Measurements from ENCODE around the gene VEZF1. TPM values are rescaled to one million over a fixed set of nuclear protein-coding genes. Genes with fewer than 3 reads are reported as not detected.

VEZF1 gene
- total and polyA plus RNA-seq, 12 donors: 17.5 to 81.2 (median 60.7) TPM

GRCh38 chr17:58019521-58019920 lies 31.5 kb upstream of the VEZF1 start:
- H3K4me1 ChIP-seq: no peaks in the 10 kb centered on the region
- no peak overlapping the region for H3K27ac ChIP-seq
- H3K4me3 ChIP-seq: no peak overlapping the region
- H3K36me3 ChIP-seq: no peaks in the 10 kb centered on the region
- no peak for DNase-seq
- peaks cover 0 to 24% (median 6%) of the 10 kb centered on the region in 7 donors for H3K27me3 ChIP-seq
- intact Hi-C loops (cut with DNase I): loop anchor here in 2 of 10 donors (10.0 kb wide), 2 partner anchors 45 to 65 kb away; partner anchors contain the start of gene DYNLL2 (in 1 of the 2)
- no peak for TF ChIP-seq CTCF (IDR thresholded peaks at IDR 0.05)
- H3K9me3 ChIP-seq: no peaks in the 10 kb centered on the region
- ATAC-seq: no peak

- Histone ChIP-seq H3K27ac (no peak overlapping the region), H3K36me3 (no peaks in the 10 kb centered on the region), H3K4me1 (no peaks in the 10 kb centered on the region), H3K9me3 (no peaks in the 10 kb centered on the region), H3K27me3 (peaks cover 0 to 21% (median 4%) of the 10 kb centered on the region in 7 donors), H3K4me3 (no peak overlapping the region)
- ATAC-seq (no peak), DNase-seq (no peak)
- no peak for TF ChIP-seq CTCF (IDR thresholded peaks at IDR 0.05)
- WGBS, 2 donors: 65 to 70% methylated on average over 3 of the region's 3 CpGs
- intact Hi-C loops (cut with DNase I): loop anchor here in 2 of 10 donors (10.0 kb wide), 2 partner anchors 46 to 66 kb away; partner anchors contain the start of gene DYNLL2 (in 1 of the 2)
These were observed 31.0 kb upstream of the VEZF1 start for GRCh38 chr17:58019039-58019438.

DNA sequence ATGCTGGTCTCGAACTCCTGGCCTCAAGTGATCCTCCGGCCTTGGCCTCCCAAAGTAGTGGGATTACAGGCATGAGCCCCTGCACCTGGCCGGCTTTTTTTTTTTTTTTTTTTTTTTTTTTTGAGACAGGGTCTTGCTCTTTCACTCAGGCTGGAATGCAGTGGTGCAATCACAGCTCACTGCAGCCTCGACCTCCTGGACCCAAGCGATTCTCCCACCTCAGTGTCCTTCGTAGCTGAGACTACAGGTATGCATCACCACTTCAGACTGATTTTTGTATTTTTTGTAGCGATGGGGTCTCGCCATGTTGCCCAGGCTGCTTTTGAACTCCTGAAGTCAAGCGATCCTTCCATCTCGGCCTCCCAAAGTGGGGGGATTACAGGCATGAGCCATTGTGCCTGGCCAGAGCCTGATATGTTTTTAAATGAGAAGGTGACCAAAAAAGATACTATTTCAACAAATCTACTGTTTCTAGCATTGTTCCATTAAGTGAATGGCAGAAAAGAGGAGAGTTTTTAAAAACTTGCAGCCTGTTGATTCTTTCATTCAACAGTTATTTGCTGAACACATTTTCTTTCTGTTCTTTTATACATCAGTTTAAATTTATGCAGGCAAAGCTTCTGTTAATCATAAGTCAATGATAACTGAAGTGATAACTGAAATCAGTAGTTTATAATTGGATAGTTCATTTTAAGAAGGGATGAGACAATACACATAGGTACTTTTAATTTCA lies 22.2 kb upstream of the VEZF1 start:
- DNase-seq (no peak), ATAC-seq (no peak)
- Histone ChIP-seq H3K4me3 (no peak overlapping the region), H3K4me1 (peaks cover 6 to 20% (median 16%) of the 10 kb centered on the region in 9 donors), H3K9me3 (no peaks in the 10 kb centered on the region), H3K36me3 (peaks cover 0 to 8% (median 6%) of the 10 kb centered on the region in 9 donors), H3K27me3 (no peaks in the 10 kb centered on the region), H3K27ac (no peak overlapping the region)
- 94 to 99% methylated on average over 10 of the region's 10 CpGs for WGBS, 2 donors
- intact Hi-C loops (cut with DNase I): loop anchor here in 2 of 10 donors (10.0 kb wide), 2 partner anchors 55 to 75 kb away; partner anchors contain the start of gene DYNLL2 (in 1 of the 2)
- no peak for TF ChIP-seq CTCF (IDR thresholded peaks at IDR 0.05)

- Histone ChIP-seq H3K9me3 (no peaks in the 10 kb centered on the region), H3K36me3 (peaks cover 0 to 30% (median 22%) of the 10 kb centered on the region in 9 donors), H3K4me3 (peak overlapping the region; percentile 65 to 98 (median 77)), H3K27ac (peak overlapping the region in 9 of 10 donors; percentile 93 to 100 (median 98)), H3K27me3 (no peaks in the 10 kb centered on the region), H3K4me1 (peaks cover 17 to 42% (median 38%) of the 10 kb centered on the region in 9 donors)
- WGBS, 2 donors: 22 to 26% methylated on average over 47 of the region's 47 CpGs
- no peak for TF ChIP-seq CTCF (IDR thresholded peaks at IDR 0.05)
- peak in 5 of 8 donors; percentile 1 to 32 (median 8) for ATAC-seq
- DNase-seq: no peak
- intact Hi-C loops (cut with DNase I): loop anchor here in 9 of 10 donors (1.0 to 10.0 kb wide), 8 partner anchors 74 to 107 kb away; partner anchors contain the start of gene DYNLL2 (in 5 of the 9)
These were observed 20.0 kb upstream of the VEZF1 start for GRCh38 chr17:58007781-58008706.
